Stomach (tissue), 9 donors: ENCODE measurements around the gene GPC5. TPM values are rescaled to one million over a fixed set of nuclear protein-coding genes. Genes with fewer than 3 reads are reported as not detected.

Experiments
- DNase-seq, 2 donors: peaks; one replicate each; pipeline versions ENCODE4 v3.0.0 to v3.0.0-alpha.2; 2013 to 2019
- H3K27ac ChIP-seq, 5 donors: fragments of 200-600 bp in 4 of 5; sonication (generic) in 4 of 5; one replicate each; pipeline ENCODE4 v1.5.1; 2013 to 2019; ENCODE audit warnings: mild to moderate bottlenecking in 1 of 5, moderate library complexity in 1 of 5
- H3K27me3 ChIP-seq, 3 donors: fragments of 200-600 bp; sonication (generic); one replicate each; pipeline ENCODE4 v1.5.1; 2017 to 2019; ENCODE audit warnings: mixed run types in 1 of 3
- H3K36me3 ChIP-seq, 4 donors: fragments of 200-600 bp; sonication (generic); 1 replicate in 3 of 4; 2 replicates in 1 of 4; pipeline ENCODE4 v1.5.1; 2016 to 2019
- H3K4me1 ChIP-seq, 4 donors: fragments of 200-600 bp; sonication (generic); one replicate each; pipeline ENCODE4 v1.5.1; 2016 to 2019
- H3K4me3 ChIP-seq, 4 donors: fragments of 200-600 bp; sonication (generic) in 3 of 4; one replicate each; pipeline ENCODE4 v1.5.1; 2016 to 2019; ENCODE audit warnings: mild to moderate bottlenecking in 1 of 4
- H3K9me3 ChIP-seq, 4 donors: fragments of 200-600 bp; sonication (generic); one replicate each; pipeline ENCODE4 v1.5.1; 2016 to 2019
- CTCF ChIP-seq, 7 experiments: fragments of 450-650 bp in 4 of 7; fragments of 200-600 bp in 3 of 7; sonication (generic) in 3 of 7; IDR thresholded peaks; one replicate each; pipeline ENCODE4 v1.5.1; 2016 to 2019; ENCODE audit warnings: antibody characterized with exemption in 7 of 7, control low read depth in 2 of 7, mild to moderate bottlenecking in 1 of 7
- EP300 ChIP-seq: sonication (generic); formaldehyde crosslinking; IDR thresholded peaks from one replicate; pipeline ENCODE4 v1.6.1; 2017; ENCODE audit warnings: antibody characterized with exemption
- POLR2A ChIP-seq, 4 donors: fragments of 450-650 bp; IDR thresholded peaks; one replicate each; pipeline ENCODE4 v1.6.1; 2016; ENCODE audit warnings: antibody characterized with exemption in 4 of 4, control low read depth in 2 of 4, mild to moderate bottlenecking in 1 of 4, moderate library complexity in 1 of 4
- POLR2AphosphoS5 ChIP-seq, 3 donors: sonication (generic); formaldehyde crosslinking; IDR thresholded peaks; one replicate each; pipeline ENCODE4 v1.6.1; 2016; ENCODE audit warnings: antibody characterized with exemption in 3 of 3
- WGBS, 5 donors: extraction: QIAGEN DNeasy Blood & Tissue Kit in 3 of 5; methylation state at CpG; one replicate each; pipeline versions ENCODE4 v1.1.5 to v1.1.7; 2013 to 2018; 5-methylcytosine and 5-hydroxymethylcytosine counted together
- intact Hi-C: fragments of 100-400 bp; cut with DNase I; formaldehyde crosslinking; loops from one replicate; pipeline ENCODE4 v1.15.1; 2023; ENCODE audit warnings: low total_unique reads
- polyA plus RNA-seq, 3 donors: library from polyadenylated mRNA; stranded (reverse); fragments of 200-250 nt; gene quantifications; one replicate each; pipeline ENCODE4 v1.2.3, GENCODE V29; 2013
- total RNA-seq, 5 donors: library from RNA; depleted of rRNA; stranded (reverse); fragments of >200 nt; gene quantifications; one replicate each; pipeline versions ENCODE4 v1.1.0 to v1.2.3, GENCODE V29; 2014 to 2016
- donor health status: healthy with polysubstance abuse.
- donor health status: Bipolar disorder and iron deficiency.
- donor health status: healthy.

GPC5 gene
- total and polyA plus RNA-seq, 8 donors, result 0.87 to 2.8 TPM; not detected in 6

- no peak for DNase-seq
- H3K4me3 ChIP-seq, result no peak overlapping the region
- TF ChIP-seq POLR2A (IDR thresholded peaks at IDR 0.05), result no peak
- no peak for TF ChIP-seq EP300
- no peak for TF ChIP-seq POLR2AphosphoS5 (IDR thresholded peaks at IDR 0.05)
- no peak for TF ChIP-seq CTCF (IDR thresholded peaks at IDR 0.05)
- no peaks in the 10 kb centered on the region for H3K27me3 ChIP-seq
- intact Hi-C loops, result no loop called here
- no peaks in the 10 kb centered on the region for H3K36me3 ChIP-seq
- H3K27ac ChIP-seq, result no peak overlapping the region
- H3K9me3 ChIP-seq, result peaks cover 0 to 12% (median 0%) of the 10 kb centered on the region in 4 donors
- WGBS, 5 donors, result 72 to 88% (median 80%) methylated on average over 1 of the region's 1 CpG
- H3K4me1 ChIP-seq, result no peaks in the 10 kb centered on the region
These were observed 1336.1 kb downstream of the GPC5 start for GRCh38 chr13:92734545-92734944.

GRCh38 chr13:92735909-92736308 is 1337.5 kb downstream of the GPC5 start:
- no peak for DNase-seq
- WGBS, 5 donors, result 85 to 97% (median 93%) methylated on average over 1 of the region's 1 CpG

GRCh38 chr13:92739306-92739818 is 1340.9 kb downstream of the GPC5 start:
- Histone ChIP-seq H3K4me1 (no peaks in the 10 kb centered on the region), H3K36me3 (no peaks in the 10 kb centered on the region), H3K27me3 (no peaks in the 10 kb centered on the region), H3K27ac (no peak overlapping the region), H3K4me3 (no peak overlapping the region), H3K9me3 (peaks cover 0 to 12% (median 0%) of the 10 kb centered on the region in 4 donors)
- no peak for DNase-seq
- 52 to 65% (median 57%) methylated on average over 2 of the region's 2 CpGs for WGBS, 5 donors
- intact Hi-C loops, result no loop called here
- TF ChIP-seq EP300 (no peak), POLR2AphosphoS5 (IDR thresholded peaks at IDR 0.05) (no peak), CTCF (IDR thresholded peaks at IDR 0.05) (no peak), POLR2A (IDR thresholded peaks at IDR 0.05) (no peak)

More at GRCh38 chr13:92735909-92736308, 1337.5 kb downstream of the GPC5 start:
- Histone ChIP-seq H3K27me3 (no peaks in the 10 kb centered on the region), H3K4me3 (no peak overlapping the region), H3K9me3 (peaks cover 0 to 12% (median 0%) of the 10 kb centered on the region in 4 donors), H3K4me1 (no peaks in the 10 kb centered on the region), H3K36me3 (no peaks in the 10 kb centered on the region), H3K27ac (no peak overlapping the region)
- TF ChIP-seq EP300 (no peak), CTCF (IDR thresholded peaks at IDR 0.05) (no peak), POLR2A (IDR thresholded peaks at IDR 0.05) (no peak), POLR2AphosphoS5 (IDR thresholded peaks at IDR 0.05) (no peak)
- intact Hi-C loops, result no loop called here

GRCh38 chr13:92743992-92744391 is 1345.6 kb downstream of the GPC5 start:
- DNase-seq, result no peak
- WGBS, 5 donors, result 88 to 96% (median 91%) methylated on average over 1 of the region's 1 CpG
- Histone ChIP-seq H3K9me3 (no peaks in the 10 kb centered on the region), H3K4me3 (no peak overlapping the region), H3K4me1 (no peaks in the 10 kb centered on the region), H3K27me3 (no peaks in the 10 kb centered on the region), H3K27ac (no peak overlapping the region), H3K36me3 (no peaks in the 10 kb centered on the region)
- no peak for TF ChIP-seq POLR2AphosphoS5 (IDR thresholded peaks at IDR 0.05)
- no peak for TF ChIP-seq CTCF (IDR thresholded peaks at IDR 0.05)
- no peak for TF ChIP-seq POLR2A (IDR thresholded peaks at IDR 0.05)
- no peak for TF ChIP-seq EP300
- intact Hi-C loops, result no loop called here
